GM23338 (cell line): ENCODE results near the gene SCTR. TPM values are rescaled to one million over a fixed set of nuclear protein-coding genes. Genes with fewer than 3 reads are reported as not detected.

ENCODE experiments used
- ATAC-seq: fragments of 200-7000 bp; cut with Tn5 transposase; 3 replicates; pipeline ENCODE4 v1.9.1; 2020
- DNase-seq: peaks from one replicate; pipeline ENCODE4 v3.0.0-alpha.2; 2015; ENCODE audit warnings: low spot score
- H2AFZ ChIP-seq: fragments of 200-600 bp; sonication (generic); 2 replicates; pipeline ENCODE4 v1.8.0; 2016; ENCODE audit warnings: antibody characterized with exemption, mild to moderate bottlenecking, moderate library complexity
- H3F3A ChIP-seq: fragments of 200-600 bp; sonication (generic); replicated peaks from 2 replicates; pipeline ENCODE4 v1.8.0; 2017; ENCODE audit warnings: antibody characterized with exemption, mixed run types, low read depth
- H3K27ac ChIP-seq: fragments of 200-600 bp; sonication (generic); 2 replicates; pipeline ENCODE4 v1.6.1; 2016; ENCODE audit warnings: low read depth
- H3K27me3 ChIP-seq: fragments of 200-600 bp; sonication (generic); 2 replicates; pipeline ENCODE4 v1.8.0; 2016; ENCODE audit warnings: mild to moderate bottlenecking, mixed run types, moderate library complexity; ENCODE audit not compliant: insufficient read depth
- H3K36me3 ChIP-seq: fragments of 200-600 bp; sonication (generic); 2 replicates; pipeline ENCODE4 v1.8.0; 2016; ENCODE audit warnings: mild to moderate bottlenecking; ENCODE audit not compliant: insufficient read depth
- H3K4me1 ChIP-seq: fragments of 200-600 bp; sonication (generic); 2 replicates; pipeline ENCODE4 v1.8.0; 2016; ENCODE audit warnings: mild to moderate bottlenecking, moderate library complexity; ENCODE audit not compliant: insufficient read depth
- H3K4me2 ChIP-seq: fragments of 200-600 bp; sonication (generic); 2 replicates; pipeline ENCODE4 v1.7.1; 2017; ENCODE audit warnings: mixed run types
- H3K4me3 ChIP-seq: fragments of 200-600 bp; sonication (generic); 2 replicates; pipeline ENCODE4 v1.6.1; 2016; ENCODE audit warnings: mixed run types
- H3K79me2 ChIP-seq: fragments of 200-600 bp; sonication (generic); replicated peaks from 2 replicates; pipeline ENCODE4 v1.8.0; 2017; ENCODE audit warnings: mild to moderate bottlenecking; ENCODE audit not compliant: insufficient read depth
- H3K9me2 ChIP-seq: fragments of 200-600 bp; sonication (generic); 2 replicates; pipeline ENCODE4 v1.8.0; 2017; ENCODE audit not compliant: insufficient read depth
- H4K20me1 ChIP-seq: fragments of 200-600 bp; sonication (generic); replicated peaks from 2 replicates; pipeline ENCODE4 v1.8.0; 2017; ENCODE audit warnings: mild to moderate bottlenecking; ENCODE audit not compliant: insufficient read depth
- H3K27ac Mint-ChIP-seq: 2 replicates; pipeline ENCODE4 v1.8.0; 2020; ENCODE audit warnings: inconsistent platforms, mild to moderate bottlenecking, moderate library complexity, mixed read lengths
- H3K27me3 Mint-ChIP-seq: 3 replicates; pipeline ENCODE4 v1.8.0; 2022; ENCODE audit warnings: low read depth, mild to moderate bottlenecking, moderate library complexity, mixed read lengths, inconsistent platforms; ENCODE audit not compliant: insufficient read depth, poor library complexity
- H3K36me3 Mint-ChIP-seq: 3 replicates; pipeline ENCODE4 v1.8.0; 2021; ENCODE audit warnings: low read depth, mild to moderate bottlenecking, inconsistent platforms, moderate library complexity, mixed read lengths
- H3K4me1 Mint-ChIP-seq: 3 replicates; pipeline ENCODE4 v1.8.0; 2020; ENCODE audit warnings: mild to moderate bottlenecking, inconsistent platforms, mixed read lengths
- H3K4me3 Mint-ChIP-seq: 3 replicates; pipeline ENCODE4 v1.8.0; 2021; ENCODE audit warnings: moderate library complexity, mild to moderate bottlenecking, inconsistent platforms, mixed read lengths
- H3K9me3 Mint-ChIP-seq: 3 replicates; pipeline ENCODE4 v1.8.0; 2020; ENCODE audit warnings: moderate library complexity, mild to moderate bottlenecking, inconsistent platforms, mixed read lengths
- CREB1 ChIP-seq: fragments of 250-450 bp; sonication (Bioruptor Pico); IDR thresholded peaks from 2 replicates; pipeline ENCODE4 v1.5.0; 2020; ENCODE audit warnings: low read depth, mild to moderate bottlenecking, moderate library complexity
- CTCF ChIP-seq, 2 experiments: fragments of 200-600 bp in 1 of 2; sonication (generic) in 1 of 2; conservative IDR thresholded peaks; 2 replicates each; pipeline versions ENCODE4 v1.5.1 to v1.6.1; 2016 to 2017; ENCODE audit warnings: antibody characterized with exemption in 2 of 2, low read depth in 2 of 2, mild to moderate bottlenecking in 2 of 2, moderate library complexity in 1 of 2
- ETS1 ChIP-seq: IDR thresholded peaks from 2 replicates; pipeline ENCODE4 v1.6.1; 2016; ENCODE audit warnings: antibody characterized with exemption
- EZH2 ChIP-seq: fragments of 200-600 bp; sonication (generic); IDR thresholded peaks from one replicate; pipeline ENCODE4 v1.8.0; 2017; ENCODE audit warnings: antibody characterized with exemption, mild to moderate bottlenecking, low read depth; ENCODE audit not compliant: unreplicated experiment
- EZH2phosphoT487 ChIP-seq: fragments of 200-600 bp; sonication (generic); IDR thresholded peaks from one replicate; pipeline ENCODE4 v1.8.1; 2018; ENCODE audit warnings: antibody characterized with exemption; ENCODE audit not compliant: unreplicated experiment
- JUNB ChIP-seq: IDR thresholded peaks from one replicate; pipeline ENCODE4 v1.6.1; 2016; ENCODE audit warnings: antibody characterized with exemption; ENCODE audit not compliant: unreplicated experiment
- NANOG ChIP-seq: IDR thresholded peaks from 2 replicates; pipeline ENCODE4 v1.6.1; 2016; ENCODE audit warnings: antibody characterized with exemption, borderline replicate concordance
- REST ChIP-seq: IDR thresholded peaks from one replicate; pipeline ENCODE4 v1.6.1; 2018; ENCODE audit warnings: antibody characterized with exemption; ENCODE audit not compliant: unreplicated experiment
- STAT1 ChIP-seq: IDR thresholded peaks from one replicate; pipeline ENCODE4 v1.6.1; 2016; ENCODE audit warnings: antibody characterized with exemption; ENCODE audit not compliant: unreplicated experiment
- ZNF114 ChIP-seq: fragments of 250-450 bp; sonication (Bioruptor Pico); IDR thresholded peaks from 2 replicates; pipeline ENCODE4 v1.5.0; 2020; ENCODE audit warnings: mild to moderate bottlenecking, moderate library complexity
- polyA plus RNA-seq: library from polyadenylated mRNA; unstranded; fragments of >200 nt; fragmentation: Nextera tagmentation; extraction: Ambion mirVana; gene quantifications from 2 replicates; pipeline ENCODE4 v1.2.1, GENCODE V29; 2016
- total RNA-seq: library from RNA; depleted of rRNA; stranded (reverse); fragments of >200 nt; shearing (Covaris generic); gene quantifications from 2 replicates; pipeline ENCODE4 v1.2.3, GENCODE V29; 2014

The SCTR gene
- total and polyA plus RNA-seq, 2 experiments from 2014 or later: not detected

GRCh38 chr2:119407430-119408220 lies 116.7 kb downstream of the SCTR start:
- Histone ChIP-seq H3K79me2 (no peaks in the 10 kb centered on the region), H3K9me2 (no peaks in the 10 kb centered on the region), H3K27ac (no peak overlapping the region), H3K4me3 (no peak overlapping the region), H3F3A (no peaks in the 10 kb centered on the region), H3K4me1 (no peaks in the 10 kb centered on the region), H4K20me1 (no peaks in the 10 kb centered on the region), H3K36me3 (no peaks in the 10 kb centered on the region), H3K4me2 (no peak overlapping the region), H2AFZ (no peak overlapping the region), H3K27me3 (no peaks in the 10 kb centered on the region)
- peak; percentile 89 for ATAC-seq
- H3K27me3 Mint-ChIP-seq: peaks cover 3% of the 10 kb centered on the region
- TF ChIP-seq NANOG (no peak), STAT1 (no peak), CTCF (conservative IDR thresholded peaks at IDR 0.05; ENCODE audit: low read depth in 2 of 2) (peak; percentile 80 to 92), CREB1 (CRISPR knock-in tag) (no peak), ZNF114 (CRISPR knock-in tag) (no peak), ETS1 (no peak)
- DNase-seq: peak; percentile 75
- peaks cover 7% of the 10 kb centered on the region; the same call in 1 of the 3 replicates for H3K4me1 Mint-ChIP-seq
- no peak overlapping the region for H3K4me3 Mint-ChIP-seq
- no peaks in the 10 kb centered on the region for H3K9me3 Mint-ChIP-seq
- H3K36me3 Mint-ChIP-seq: no peaks in the 10 kb centered on the region
- H3K27ac Mint-ChIP-seq: no peak overlapping the region

GRCh38 chr2:119405151-119405550 lies 119.1 kb downstream of the SCTR start:
- H3K4me2 ChIP-seq: no peak overlapping the region
- H3K27me3 Mint-ChIP-seq: peaks cover 7% of the 10 kb centered on the region
- H3K27ac Mint-ChIP-seq: no peak overlapping the region
- H3K36me3 ChIP-seq: no peaks in the 10 kb centered on the region
- no peaks in the 10 kb centered on the region for H3K36me3 Mint-ChIP-seq
- H3K4me1 Mint-ChIP-seq: peaks cover 7% of the 10 kb centered on the region; the same call in 1 of the 3 replicates
- TF ChIP-seq ZNF114 (CRISPR knock-in tag): no peak
- TF ChIP-seq CTCF (conservative IDR thresholded peaks at IDR 0.05; ENCODE audit: low read depth in 2 of 2): no peak
- TF ChIP-seq EZH2: no peak
- no peak for TF ChIP-seq CREB1 (CRISPR knock-in tag)
- TF ChIP-seq ETS1: no peak
- no peak for TF ChIP-seq STAT1
- no peak for TF ChIP-seq REST
- no peak for TF ChIP-seq EZH2phosphoT487
- no peak for TF ChIP-seq JUNB
- H3K4me3 Mint-ChIP-seq: no peak overlapping the region
- no peaks in the 10 kb centered on the region for H3K9me2 ChIP-seq
- no peaks in the 10 kb centered on the region for H3K27me3 ChIP-seq
- H3K27ac ChIP-seq: no peak overlapping the region
- DNase-seq (no peak), ATAC-seq (no peak)
- H3K4me3 ChIP-seq: no peak overlapping the region
- no peaks in the 10 kb centered on the region for H3K79me2 ChIP-seq
- no peaks in the 10 kb centered on the region for H3K4me1 ChIP-seq
- no peaks in the 10 kb centered on the region for H3K9me3 Mint-ChIP-seq
- H3F3A ChIP-seq: no peaks in the 10 kb centered on the region
- H4K20me1 ChIP-seq: no peaks in the 10 kb centered on the region
- no peak overlapping the region for H2AFZ ChIP-seq
